Subcutaneous abdominal adipose tissue (tissue), 5 donors: ENCODE measurements around the gene LPIN1.
A peak's percentile ranks its signal among the peaks of the same experiment; 100 is the strongest.

Experiments
- H3K27ac ChIP-seq: one replicate; pipeline ENCODE4 v1.7.0; 2013; ENCODE audit warnings: low read depth, mild to moderate bottlenecking, inconsistent platforms, low read length, moderate library complexity
- H3K27me3 ChIP-seq, 5 donors: one replicate each; pipeline ENCODE4 v1.7.0; 2013; ENCODE audit warnings: low read length in 5 of 5, inconsistent platforms in 1 of 5; ENCODE audit not compliant: control insufficient read depth in 5 of 5, insufficient read depth in 4 of 5
- H3K36me3 ChIP-seq, 5 donors: one replicate each; pipeline ENCODE4 v1.7.0; 2013; ENCODE audit warnings: low read length in 5 of 5; ENCODE audit not compliant: control insufficient read depth in 5 of 5, insufficient read depth in 5 of 5
- H3K4me1 ChIP-seq, 5 donors: one replicate each; pipeline ENCODE4 v1.7.0; 2013; ENCODE audit warnings: low read length in 5 of 5, mild to moderate bottlenecking in 3 of 5, moderate library complexity in 1 of 5; ENCODE audit not compliant: control insufficient read depth in 5 of 5, insufficient read depth in 5 of 5
- H3K4me3 ChIP-seq, 5 donors: one replicate each; pipeline ENCODE4 v1.7.0; 2013; ENCODE audit warnings: low read length in 5 of 5, low read depth in 1 of 5
- H3K9ac ChIP-seq, 5 donors: one replicate each; pipeline ENCODE4 v1.7.0; 2013; ENCODE audit warnings: low read length in 5 of 5, mild to moderate bottlenecking in 4 of 5, moderate library complexity in 3 of 5
- H3K9me3 ChIP-seq, 5 donors: one replicate each; pipeline ENCODE4 v1.7.0; 2013; ENCODE audit warnings: low read length in 5 of 5; ENCODE audit not compliant: control insufficient read depth in 5 of 5
- donor health status: healthy.
- donor health status: healthy.
- donor health status: healthy.
- donor health status: healthy.
- donor health status: healthy.

Gene LPIN1

DNA sequence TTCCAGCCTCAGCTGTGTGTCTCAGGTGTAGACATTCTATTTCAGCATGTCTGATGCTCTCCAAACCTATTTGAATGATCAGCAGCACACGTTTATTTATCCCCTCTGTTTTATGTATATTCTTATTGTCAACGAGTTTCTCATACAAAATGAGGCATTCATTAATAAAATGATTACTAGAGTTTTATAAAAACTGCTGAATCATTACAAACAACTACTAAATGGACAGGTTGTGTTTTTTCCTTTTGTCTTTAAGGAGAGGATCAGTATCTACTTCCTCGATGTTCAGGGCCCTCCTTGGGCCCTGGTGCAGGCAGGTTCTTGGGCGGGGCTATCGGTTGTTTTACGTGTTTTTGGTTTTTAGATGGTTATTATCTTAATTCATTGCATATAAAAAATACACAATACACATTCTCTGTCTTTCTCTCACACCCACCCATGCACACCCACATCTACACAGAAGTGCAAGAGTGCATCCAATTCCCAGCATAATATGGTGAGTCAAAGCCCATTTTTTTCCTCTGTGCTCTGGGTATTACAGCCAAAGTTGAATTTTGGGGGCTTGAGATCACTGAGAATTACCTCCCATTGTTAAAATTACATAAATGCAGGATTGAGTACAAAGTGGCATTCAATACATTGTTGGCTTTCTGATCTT is 24.2 kb downstream of the LPIN1 start:
- Histone ChIP-seq H3K36me3 (peaks cover 15 to 70% (median 60%) of the 10 kb centered on the region in 5 donors), H3K9me3 (no peaks in the 10 kb centered on the region)

DNA sequence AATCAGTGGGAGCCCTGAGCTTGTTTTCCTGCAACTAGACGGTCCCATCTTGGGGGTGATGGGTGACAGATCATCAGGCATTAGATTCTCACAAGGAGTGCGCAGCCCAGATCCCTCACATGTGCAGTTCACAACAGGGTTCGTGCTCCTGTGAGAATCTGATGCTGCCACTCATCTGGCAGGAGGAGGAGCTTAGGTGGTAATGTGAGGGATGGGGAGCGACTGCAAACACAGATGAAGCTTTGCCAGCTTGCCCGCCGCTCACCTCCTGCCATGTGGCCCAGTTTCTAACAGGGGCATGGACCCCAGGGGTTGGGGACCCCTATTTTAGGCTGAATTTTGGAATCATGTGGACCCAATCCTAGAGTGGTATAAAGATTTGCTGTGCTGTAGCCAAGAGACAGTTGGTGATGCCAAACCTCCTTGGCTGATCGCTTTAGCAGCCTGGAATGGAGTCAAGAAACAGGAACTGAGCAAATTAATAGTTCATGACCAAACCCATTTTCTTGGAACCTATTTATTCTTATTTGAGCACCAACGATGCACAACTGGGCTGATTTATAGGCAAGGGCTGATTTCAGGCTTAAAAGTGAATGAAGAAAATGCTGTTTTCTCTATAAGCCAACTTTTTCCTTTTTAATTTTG is 25.7 kb downstream of the LPIN1 start:
- Histone ChIP-seq H3K27ac (no peak overlapping the region), H3K4me3 (no peak overlapping the region), H3K9ac (no peak overlapping the region), H3K4me1 (peaks cover 0 to 9% (median 5%) of the 10 kb centered on the region in 5 donors), H3K27me3 (no peaks in the 10 kb centered on the region), H3K36me3 (peaks cover 15 to 60% (median 46%) of the 10 kb centered on the region in 5 donors), H3K9me3 (no peaks in the 10 kb centered on the region)

More for the DNA sequence above, 24.2 kb downstream of the LPIN1 start:
- Histone ChIP-seq H3K4me1 (peaks cover 0 to 13% (median 5%) of the 10 kb centered on the region in 5 donors), H3K9ac (no peak overlapping the region), H3K27ac (no peak overlapping the region), H3K4me3 (no peak overlapping the region), H3K27me3 (no peaks in the 10 kb centered on the region)

DNA sequence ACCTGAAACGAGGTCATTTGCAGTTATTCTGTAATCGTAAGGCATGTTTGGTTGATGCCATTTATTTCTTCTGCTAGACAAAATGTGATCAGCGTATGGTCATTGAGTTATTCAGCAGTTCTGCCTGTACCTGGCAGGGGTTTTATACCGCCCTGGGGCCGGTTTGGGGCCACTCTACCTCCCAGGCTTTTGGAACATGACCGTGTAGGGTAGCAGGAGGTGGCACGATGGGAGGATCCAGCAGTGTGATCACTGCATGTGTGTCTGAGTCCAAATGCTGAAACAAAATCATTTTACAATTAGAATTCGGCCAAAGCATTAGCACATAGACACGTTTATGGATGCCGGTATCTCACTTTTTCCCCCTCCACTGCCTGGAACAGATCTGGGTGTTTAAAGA is 26.7 kb downstream of the LPIN1 start:
- Histone ChIP-seq H3K27ac (no peak overlapping the region), H3K27me3 (no peaks in the 10 kb centered on the region), H3K4me3 (no peak overlapping the region), H3K9me3 (no peaks in the 10 kb centered on the region), H3K4me1 (peaks cover 0 to 7% (median 5%) of the 10 kb centered on the region in 5 donors), H3K36me3 (peaks cover 14 to 58% (median 38%) of the 10 kb centered on the region in 5 donors), H3K9ac (no peak overlapping the region)

- Histone ChIP-seq H3K36me3 (peaks cover 11 to 58% (median 35%) of the 10 kb centered on the region in 5 donors), H3K9ac (peak overlapping the region in 1 of 5 donors; percentile 15), H3K27ac (no peak overlapping the region), H3K4me1 (peaks cover 0 to 15% (median 11%) of the 10 kb centered on the region in 5 donors), H3K27me3 (no peaks in the 10 kb centered on the region), H3K4me3 (no peak overlapping the region), H3K9me3 (no peaks in the 10 kb centered on the region)
Measured at GRCh38 chr2:11773747-11774525, 27.5 kb downstream of the LPIN1 start.

DNA sequence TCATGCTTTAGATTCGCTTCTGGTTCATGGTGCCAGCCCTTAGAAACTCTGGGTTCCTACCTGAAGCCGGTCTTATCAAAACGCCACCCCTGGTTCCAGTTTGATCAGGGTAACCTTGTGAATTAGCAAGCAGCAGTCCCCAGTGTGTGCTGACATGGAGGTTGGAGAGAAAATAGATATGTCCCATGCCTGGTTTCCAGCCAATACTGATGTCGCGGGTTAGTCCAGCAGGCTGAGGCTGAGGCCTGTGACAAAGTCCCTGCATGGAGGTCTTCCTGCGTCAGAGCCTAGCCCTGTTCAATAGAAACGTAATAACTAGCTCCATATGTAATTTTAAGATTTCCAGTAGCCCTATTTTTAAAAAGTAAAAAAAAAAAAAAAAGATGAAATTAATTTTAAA is 28.2 kb downstream of the LPIN1 start:
- peaks cover 9 to 58% (median 36%) of the 10 kb centered on the region in 5 donors for H3K36me3 ChIP-seq
- H3K4me3 ChIP-seq, result no peak overlapping the region
- H3K9me3 ChIP-seq, result no peaks in the 10 kb centered on the region
- H3K27me3 ChIP-seq, result no peaks in the 10 kb centered on the region
- H3K4me1 ChIP-seq, result peaks cover 0 to 20% (median 17%) of the 10 kb centered on the region in 5 donors
- no peak overlapping the region for H3K27ac ChIP-seq
- peak overlapping the region in 1 of 5 donors; percentile 15 for H3K9ac ChIP-seq

DNA sequence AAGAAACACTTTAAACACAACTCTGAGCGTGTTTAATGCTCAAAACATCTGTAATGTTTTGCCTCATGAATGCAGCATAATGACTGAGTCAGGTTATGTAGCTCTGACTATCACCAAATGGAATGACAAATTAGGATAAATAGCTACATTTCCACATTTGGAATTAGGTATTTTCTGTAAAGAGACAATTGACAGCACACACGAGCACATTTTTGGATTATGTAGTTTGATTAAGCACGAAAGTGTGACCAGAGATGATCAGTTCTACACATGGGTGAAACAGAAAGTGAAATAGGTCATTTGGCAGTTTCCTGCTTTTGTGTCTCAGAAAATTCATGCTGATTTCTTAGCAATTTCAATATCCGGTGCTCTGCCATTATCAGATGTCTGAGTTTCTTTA is 29.0 kb downstream of the LPIN1 start:
- Histone ChIP-seq H3K4me3 (peak overlapping the region in 1 of 5 donors; percentile 32), H3K36me3 (peaks cover 9 to 56% (median 35%) of the 10 kb centered on the region in 5 donors), H3K27ac (no peak overlapping the region), H3K27me3 (no peaks in the 10 kb centered on the region), H3K4me1 (peaks cover 0 to 20% (median 17%) of the 10 kb centered on the region in 5 donors), H3K9me3 (no peaks in the 10 kb centered on the region), H3K9ac (peak overlapping the region in 2 of 5 donors; percentile 39 to 58)

- H3K36me3 ChIP-seq, result peaks cover 21 to 58% (median 41%) of the 10 kb centered on the region in 5 donors
- no peak overlapping the region for H3K9ac ChIP-seq
- H3K27ac ChIP-seq, result no peak overlapping the region
Measured at GRCh38 chr2:11777066-11777782, 30.8 kb downstream of the LPIN1 start.

DNA sequence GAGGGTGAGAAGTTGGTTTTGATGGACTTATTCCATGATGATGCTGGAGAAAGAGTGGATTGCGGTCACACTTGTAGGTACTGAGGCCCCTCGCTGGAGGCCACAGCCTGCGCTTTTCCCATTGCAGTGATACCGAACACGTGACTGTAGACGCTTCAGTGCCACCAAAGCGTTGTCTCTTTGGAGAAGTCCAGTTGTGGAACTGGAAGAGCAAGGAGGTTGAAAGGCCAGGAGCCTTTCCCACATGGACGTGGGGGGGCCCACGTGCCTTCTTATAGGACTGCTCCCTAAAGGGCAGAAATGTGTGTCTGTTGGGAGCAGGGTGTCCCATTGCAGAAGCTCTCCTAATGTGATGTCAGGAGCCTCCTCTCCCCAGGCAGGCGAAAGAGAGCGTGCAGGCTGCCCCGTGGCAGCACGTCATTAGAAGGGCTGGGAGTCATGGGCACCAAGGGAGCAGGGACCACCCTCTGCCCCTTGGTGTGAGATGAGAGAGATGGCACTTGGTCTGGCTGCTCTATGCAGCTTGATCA is 31.5 kb downstream of the LPIN1 start:
- Histone ChIP-seq H3K27me3 (no peaks in the 10 kb centered on the region), H3K4me1 (peaks cover 0 to 20% (median 11%) of the 10 kb centered on the region in 5 donors), H3K27ac (no peak overlapping the region), H3K36me3 (peaks cover 26 to 65% (median 49%) of the 10 kb centered on the region in 5 donors), H3K4me3 (no peak overlapping the region), H3K9me3 (no peaks in the 10 kb centered on the region), H3K9ac (no peak overlapping the region)

More at GRCh38 chr2:11777066-11777782, 30.8 kb downstream of the LPIN1 start:
- no peak overlapping the region for H3K4me3 ChIP-seq
- no peaks in the 10 kb centered on the region for H3K27me3 ChIP-seq
- no peaks in the 10 kb centered on the region for H3K9me3 ChIP-seq
- peaks cover 0 to 20% (median 14%) of the 10 kb centered on the region in 5 donors for H3K4me1 ChIP-seq

DNA sequence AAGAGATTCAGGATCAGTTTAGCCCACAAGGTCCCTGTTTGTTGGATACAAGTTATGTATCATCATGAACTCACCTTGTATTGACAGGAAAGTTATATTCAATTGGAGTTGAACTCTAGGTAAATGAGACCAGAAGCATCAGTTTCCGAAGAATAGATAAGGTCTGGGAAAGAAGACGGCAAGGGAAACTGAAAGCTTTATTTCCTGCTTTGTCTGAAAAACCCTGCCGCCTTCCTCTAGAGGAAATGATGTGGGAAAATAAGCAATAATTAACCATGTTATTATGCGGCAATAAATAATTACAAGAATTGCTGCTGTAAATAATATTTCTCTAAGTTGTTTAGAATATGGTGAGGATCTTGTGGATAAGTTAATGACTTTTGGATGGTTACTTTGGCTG is 32.0 kb downstream of the LPIN1 start:
- no peaks in the 10 kb centered on the region for H3K9me3 ChIP-seq
- no peak overlapping the region for H3K9ac ChIP-seq
- H3K27ac ChIP-seq, result no peak overlapping the region
- H3K27me3 ChIP-seq, result no peaks in the 10 kb centered on the region
- no peak overlapping the region for H3K4me3 ChIP-seq
- H3K36me3 ChIP-seq, result peaks cover 26 to 69% (median 53%) of the 10 kb centered on the region in 5 donors
- peaks cover 0 to 20% (median 11%) of the 10 kb centered on the region in 5 donors for H3K4me1 ChIP-seq
